DOHH2 (cell line): ENCODE results near the gene AGO3.

Experiments used
- H3F3A ChIP-seq: fragments of 200-600 bp; sonication (generic), shearing (Covaris generic); 2 replicates; pipeline ENCODE4 v1.6.0; 2016; ENCODE audit warnings: antibody characterized with exemption, mild to moderate bottlenecking; ENCODE audit not compliant: control insufficient read depth, insufficient read depth
- H3K27ac ChIP-seq: fragments of 200-600 bp; sonication (generic); 2 replicates; pipeline ENCODE4 v1.5.1; 2014; ENCODE audit warnings: low read depth, mild to moderate bottlenecking, low read length, moderate library complexity
- H3K27me3 ChIP-seq: fragments of 200-600 bp; sonication (generic); 2 replicates; pipeline ENCODE4 v1.6.1; 2014; ENCODE audit warnings: mild to moderate bottlenecking, low read length, mixed read lengths; ENCODE audit not compliant: control insufficient read depth
- H3K36me3 ChIP-seq: fragments of 200-600 bp; sonication (generic); 2 replicates; pipeline ENCODE4 v1.6.1; 2014; ENCODE audit warnings: mild to moderate bottlenecking, low read length, moderate library complexity, mixed read lengths; ENCODE audit not compliant: control insufficient read depth
- H3K4me1 ChIP-seq: fragments of 200-600 bp; sonication (generic); 2 replicates; pipeline ENCODE4 v1.6.1; 2014; ENCODE audit warnings: mild to moderate bottlenecking, low read length, mixed read lengths; ENCODE audit not compliant: control insufficient read depth
- H3K4me2 ChIP-seq: fragments of 200-600 bp; sonication (generic); 2 replicates; pipeline ENCODE4 v1.6.0; 2014; ENCODE audit warnings: mild to moderate bottlenecking, low read length, moderate library complexity
- H3K4me3 ChIP-seq: fragments of 200-600 bp; sonication (generic); 2 replicates; pipeline ENCODE4 v1.5.1; 2014; ENCODE audit warnings: mild to moderate bottlenecking, low read length, mixed read lengths
- H3K79me2 ChIP-seq: fragments of 200-600 bp; sonication (generic); 2 replicates; pipeline ENCODE4 v1.6.1; 2014; ENCODE audit warnings: mild to moderate bottlenecking, low read length, mixed read lengths; ENCODE audit not compliant: control insufficient read depth
- H3K9me2 ChIP-seq: fragments of 200-600 bp; sonication (generic); replicated peaks from 2 replicates; pipeline ENCODE4 v1.6.1; 2014; ENCODE audit warnings: mild to moderate bottlenecking, low read length, mixed read lengths; ENCODE audit not compliant: control insufficient read depth
- H3K9me3 ChIP-seq: fragments of 200-600 bp; sonication (generic); 2 replicates; pipeline ENCODE4 v1.6.1; 2014; ENCODE audit warnings: antibody characterized with exemption, low read length, mixed read lengths; ENCODE audit not compliant: control insufficient read depth, insufficient read depth
- H4K20me1 ChIP-seq: fragments of 200-600 bp; sonication (generic); 2 replicates; pipeline ENCODE4 v1.6.0; 2014; ENCODE audit warnings: low read depth, mild to moderate bottlenecking, antibody characterized with exemption, low read length, moderate library complexity; ENCODE audit not compliant: control insufficient read depth, insufficient read depth
- EZH2phosphoT487 ChIP-seq: fragments of 200-600 bp; sonication (generic); IDR thresholded peaks from 2 replicates; pipeline ENCODE4 v1.6.1; 2017; ENCODE audit warnings: borderline replicate concordance, mild to moderate bottlenecking, antibody characterized with exemption, low read length, moderate library complexity, mixed read lengths
- TF ChIP-seq, protein P1 (sequence below): fragments of 200-600 bp; sonication (generic); IDR thresholded peaks from one replicate; pipeline ENCODE4 v1.5.1; 2014; ENCODE audit warnings: antibody characterized with exemption, mild to moderate bottlenecking, low read depth, low read length; ENCODE audit not compliant: poor library complexity, severe bottlenecking

AGO3 gene

DNA sequence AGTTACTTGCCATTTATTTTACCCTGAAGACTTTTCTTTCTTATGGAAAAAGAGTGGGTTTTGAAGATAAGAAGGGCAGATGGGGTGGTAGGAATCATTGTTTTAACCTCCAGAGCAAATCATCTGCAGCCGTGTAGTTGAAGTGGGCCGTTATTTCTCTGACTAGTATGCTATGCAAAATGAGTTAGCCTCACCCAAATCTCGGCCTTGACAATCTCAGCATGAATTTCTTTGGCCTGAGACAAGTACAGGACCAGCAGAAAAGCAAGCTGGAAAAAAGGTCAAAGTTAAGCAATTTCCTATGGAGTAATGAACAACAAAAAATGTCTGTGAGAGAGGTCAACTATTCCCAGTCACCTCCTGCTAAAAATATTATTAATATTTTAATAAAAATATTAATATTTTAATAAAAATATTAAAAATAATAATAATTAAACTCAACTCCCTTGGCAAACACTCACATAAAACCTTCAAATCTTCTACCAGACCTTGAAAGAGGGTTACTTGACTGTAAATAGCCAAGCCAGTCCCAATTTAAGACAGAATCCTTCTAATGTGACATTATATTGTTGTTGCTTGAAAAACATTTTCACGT, 146.2 kb downstream of the AGO3 start:
- no peaks in the 10 kb centered on the region for H3F3A ChIP-seq
- H4K20me1 ChIP-seq, result no peaks in the 10 kb centered on the region
- H3K4me1 ChIP-seq, result no peaks in the 10 kb centered on the region
- no peaks in the 10 kb centered on the region for H3K79me2 ChIP-seq
- no peak overlapping the region for H3K4me2 ChIP-seq
- H3K9me3 ChIP-seq, result no peaks in the 10 kb centered on the region
- TF ChIP-seq EZH2phosphoT487, result no peak
- H3K9me2 ChIP-seq, result no peaks in the 10 kb centered on the region
- H3K27ac ChIP-seq, result no peak overlapping the region
- no peak overlapping the region for H3K4me3 ChIP-seq
- H3K36me3 ChIP-seq, result no peaks in the 10 kb centered on the region
- peaks cover 5% of the 10 kb centered on the region; the same call in 1 of the 2 replicates for H3K27me3 ChIP-seq

DNA sequence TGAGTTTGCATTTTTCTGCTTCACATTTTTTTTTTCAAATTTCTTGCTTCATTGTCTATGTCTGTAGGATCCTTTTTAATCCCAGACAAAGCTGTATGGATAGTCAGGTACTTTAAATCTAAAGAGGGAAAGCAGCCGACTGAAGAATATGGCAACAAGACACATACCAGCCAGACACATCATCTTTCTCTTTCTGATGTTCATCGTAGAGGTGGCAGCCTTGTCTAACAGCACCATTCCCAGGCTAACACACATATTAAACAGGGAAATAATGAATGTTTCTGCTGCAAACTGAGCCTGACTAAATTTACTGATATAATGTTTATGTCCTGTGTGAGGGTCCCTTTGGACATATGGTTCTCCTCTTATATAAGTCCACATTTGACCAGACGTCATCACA, 149.3 kb downstream of the AGO3 start:
- TF ChIP-seq, protein P1, sequence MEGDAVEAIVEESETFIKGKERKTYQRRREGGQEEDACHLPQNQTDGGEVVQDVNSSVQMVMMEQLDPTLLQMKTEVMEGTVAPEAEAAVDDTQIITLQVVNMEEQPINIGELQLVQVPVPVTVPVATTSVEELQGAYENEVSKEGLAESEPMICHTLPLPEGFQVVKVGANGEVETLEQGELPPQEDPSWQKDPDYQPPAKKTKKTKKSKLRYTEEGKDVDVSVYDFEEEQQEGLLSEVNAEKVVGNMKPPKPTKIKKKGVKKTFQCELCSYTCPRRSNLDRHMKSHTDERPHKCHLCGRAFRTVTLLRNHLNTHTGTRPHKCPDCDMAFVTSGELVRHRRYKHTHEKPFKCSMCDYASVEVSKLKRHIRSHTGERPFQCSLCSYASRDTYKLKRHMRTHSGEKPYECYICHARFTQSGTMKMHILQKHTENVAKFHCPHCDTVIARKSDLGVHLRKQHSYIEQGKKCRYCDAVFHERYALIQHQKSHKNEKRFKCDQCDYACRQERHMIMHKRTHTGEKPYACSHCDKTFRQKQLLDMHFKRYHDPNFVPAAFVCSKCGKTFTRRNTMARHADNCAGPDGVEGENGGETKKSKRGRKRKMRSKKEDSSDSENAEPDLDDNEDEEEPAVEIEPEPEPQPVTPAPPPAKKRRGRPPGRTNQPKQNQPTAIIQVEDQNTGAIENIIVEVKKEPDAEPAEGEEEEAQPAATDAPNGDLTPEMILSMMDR, result no peak
- no peak for TF ChIP-seq EZH2phosphoT487
- Histone ChIP-seq H3K9me3 (no peaks in the 10 kb centered on the region), H3K27ac (no peak overlapping the region), H3F3A (no peaks in the 10 kb centered on the region), H3K4me2 (no peak overlapping the region), H3K27me3 (peaks cover 23% of the 10 kb centered on the region), H3K9me2 (no peaks in the 10 kb centered on the region), H4K20me1 (no peaks in the 10 kb centered on the region), H3K36me3 (no peaks in the 10 kb centered on the region), H3K4me1 (peaks cover 9% of the 10 kb centered on the region), H3K4me3 (no peak overlapping the region), H3K79me2 (no peaks in the 10 kb centered on the region)

DNA sequence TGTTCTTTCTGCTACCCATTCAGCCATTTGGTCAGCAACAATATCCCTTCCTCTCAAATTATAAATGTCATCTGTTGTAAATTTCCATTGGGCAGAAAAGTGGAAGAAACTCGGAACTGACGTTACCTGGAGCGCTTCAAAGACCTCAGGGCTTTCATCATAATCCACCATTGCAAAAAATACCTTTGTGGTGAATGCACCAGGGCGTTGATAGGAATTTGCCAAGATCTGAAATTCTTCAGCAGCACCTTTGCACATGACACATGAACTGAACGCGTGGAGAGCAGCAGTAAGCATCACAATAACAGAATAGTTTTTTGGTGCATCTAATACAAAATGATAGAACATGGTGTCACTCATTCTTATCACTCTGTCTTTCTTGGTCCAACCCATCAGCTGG, 149.9 kb downstream of the AGO3 start:
- no peak overlapping the region for H3K4me3 ChIP-seq
- no peaks in the 10 kb centered on the region for H3K9me2 ChIP-seq
- peaks cover 9% of the 10 kb centered on the region for H3K4me1 ChIP-seq
- no peaks in the 10 kb centered on the region for H3K79me2 ChIP-seq
- H3K36me3 ChIP-seq, result no peaks in the 10 kb centered on the region
- H3K9me3 ChIP-seq, result no peaks in the 10 kb centered on the region
- no peaks in the 10 kb centered on the region for H3F3A ChIP-seq
- H3K27ac ChIP-seq, result no peak overlapping the region
- H3K27me3 ChIP-seq, result peaks cover 23% of the 10 kb centered on the region
- no peak overlapping the region for H3K4me2 ChIP-seq
- H4K20me1 ChIP-seq, result no peaks in the 10 kb centered on the region
- no peak for TF ChIP-seq EZH2phosphoT487
- TF ChIP-seq, protein P1, result no peak

DNA sequence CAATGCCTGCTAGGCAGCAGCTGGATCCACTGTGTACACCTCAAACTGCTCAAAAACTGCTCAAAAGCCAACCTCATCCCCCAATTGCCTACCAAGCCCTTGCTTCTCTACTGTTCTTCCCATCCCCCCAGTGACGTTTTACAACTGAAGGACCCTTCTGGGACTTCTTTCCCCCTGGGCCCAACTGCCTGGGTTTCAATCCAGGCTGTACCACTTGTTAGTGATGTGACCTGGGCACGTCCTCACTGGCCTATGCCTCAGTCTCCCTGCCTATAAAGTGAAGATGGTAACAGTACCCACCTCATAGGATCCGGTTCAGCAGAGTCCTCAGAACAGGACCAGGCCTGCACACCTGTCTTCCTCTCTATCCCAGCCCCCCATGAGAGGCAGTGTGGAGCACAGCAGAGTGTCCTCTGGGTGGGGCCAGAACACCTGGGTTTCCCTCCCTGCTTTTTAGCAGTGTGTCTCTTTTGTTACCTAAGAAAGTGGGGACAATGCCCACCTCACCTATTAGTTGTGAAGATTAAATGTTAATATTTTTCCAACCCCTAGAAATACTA, 151.1 kb downstream of the AGO3 start:
- Histone ChIP-seq H3K27ac (no peak overlapping the region), H3K27me3 (peaks cover 23% of the 10 kb centered on the region)

More for the DNA sequence above, 151.1 kb downstream of the AGO3 start:
- Histone ChIP-seq H3K36me3 (no peaks in the 10 kb centered on the region), H3F3A (no peaks in the 10 kb centered on the region), H3K4me2 (no peak overlapping the region), H3K79me2 (no peaks in the 10 kb centered on the region), H3K9me2 (no peaks in the 10 kb centered on the region), H4K20me1 (no peaks in the 10 kb centered on the region), H3K9me3 (no peaks in the 10 kb centered on the region), H3K4me3 (no peak overlapping the region), H3K4me1 (peaks cover 9% of the 10 kb centered on the region)
- TF ChIP-seq, protein P1, result no peak
- no peak for TF ChIP-seq EZH2phosphoT487
